Skeletal muscle tissue (tissue), 4 donors: ENCODE measurements around the gene TMEM174. TPM values are rescaled to one million over a fixed set of nuclear protein-coding genes. Genes with fewer than 3 reads are reported as not detected.

Experiments used
- H3K27ac ChIP-seq: one replicate; pipeline ENCODE4 v1.7.0; 2013; ENCODE audit warnings: mild to moderate bottlenecking, low read depth, low read length, inconsistent platforms
- H3K27me3 ChIP-seq, 3 donors: one replicate each; pipeline ENCODE4 v1.7.0; 2013; ENCODE audit warnings: low read length in 3 of 3; ENCODE audit not compliant: control insufficient read depth in 3 of 3, insufficient read depth in 3 of 3
- H3K36me3 ChIP-seq, 3 donors: one replicate each; pipeline ENCODE4 v1.7.0; 2013; ENCODE audit warnings: low read length in 3 of 3; ENCODE audit not compliant: control insufficient read depth in 3 of 3, insufficient read depth in 3 of 3
- H3K4me1 ChIP-seq, 3 donors: one replicate each; pipeline ENCODE4 v1.7.0; 2013; ENCODE audit warnings: low read length in 3 of 3, mild to moderate bottlenecking in 3 of 3; ENCODE audit not compliant: control insufficient read depth in 3 of 3, insufficient read depth in 3 of 3
- H3K4me3 ChIP-seq, 3 donors: one replicate each; pipeline ENCODE4 v1.7.0; 2013; ENCODE audit warnings: low read length in 3 of 3
- H3K9ac ChIP-seq, 3 donors: one replicate each; pipeline ENCODE4 v1.7.0; 2013; ENCODE audit warnings: low read length in 3 of 3, mild to moderate bottlenecking in 3 of 3, moderate library complexity in 2 of 3, low read depth in 1 of 3
- H3K9me3 ChIP-seq, 3 donors: one replicate each; pipeline ENCODE4 v1.7.0; 2013; ENCODE audit warnings: low read length in 3 of 3; ENCODE audit not compliant: control insufficient read depth in 3 of 3
- total RNA-seq: library from RNA; depleted of rRNA; stranded (reverse); fragments of >200 nt; gene quantifications from one replicate; pipeline ENCODE4 v1.2.3, GENCODE V29; 2014
- donor health status: Osteomylitis.

Gene TMEM174
- not detected for total RNA-seq

GRCh38 chr5:73172951-73173350 lies at the start of gene TMEM174:
Gene TMEM174, plus strand, starts transcription at chr5:73173193. Its CDS starts 51 bp downstream, at chr5:73173244.
- Histone ChIP-seq H3K27me3 (peaks cover 3 to 11% (median 3%) of the 10 kb centered on the region in 3 donors), H3K27ac (no peak within 1 kb of the TSS), H3K4me3 (no peak within 1 kb of the TSS), H3K36me3 (no peaks in the 10 kb centered on the region), H3K9ac (no peak within 1 kb of the TSS), H3K4me1 (no peaks in the 10 kb centered on the region), H3K9me3 (no peaks in the 10 kb centered on the region)

GRCh38 chr5:73125289-73125688 lies 47.7 kb upstream of the TMEM174 start:
- H3K27ac ChIP-seq = no peak overlapping the region
- peaks cover 2 to 5% (median 3%) of the 10 kb centered on the region in 3 donors for H3K4me1 ChIP-seq
- H3K9me3 ChIP-seq = no peaks in the 10 kb centered on the region
- peaks cover 0 to 11% (median 1%) of the 10 kb centered on the region in 3 donors for H3K27me3 ChIP-seq
- H3K9ac ChIP-seq = no peak overlapping the region
- no peaks in the 10 kb centered on the region for H3K36me3 ChIP-seq
- H3K4me3 ChIP-seq = no peak overlapping the region

DNA sequence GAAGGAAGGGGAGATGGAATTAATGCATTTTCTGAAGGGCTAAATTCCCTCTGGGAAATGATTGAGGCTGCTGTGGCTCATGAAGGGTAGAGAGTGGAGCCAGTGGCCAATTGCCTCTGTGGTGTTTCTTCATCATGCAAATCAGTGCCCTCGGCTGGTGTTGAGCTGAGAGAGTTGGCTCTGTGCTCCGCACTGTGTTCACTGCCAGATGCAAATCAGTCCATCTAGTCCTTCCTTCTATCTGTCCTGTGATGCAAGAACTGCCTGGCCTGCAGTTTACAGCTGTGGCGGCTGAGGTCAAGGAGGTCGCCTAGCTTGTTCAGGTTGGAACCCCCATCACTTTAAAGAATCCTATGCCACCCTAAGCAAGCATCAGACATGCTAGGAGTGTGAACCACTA lies 46.6 kb upstream of the TMEM174 start:
- H3K9ac ChIP-seq = no peak overlapping the region
- no peak overlapping the region for H3K4me3 ChIP-seq
- no peak overlapping the region for H3K27ac ChIP-seq
- H3K4me1 ChIP-seq = no peaks in the 10 kb centered on the region
- no peaks in the 10 kb centered on the region for H3K9me3 ChIP-seq
- H3K36me3 ChIP-seq = no peaks in the 10 kb centered on the region
- H3K27me3 ChIP-seq = peaks cover 0 to 11% (median 3%) of the 10 kb centered on the region in 3 donors

DNA sequence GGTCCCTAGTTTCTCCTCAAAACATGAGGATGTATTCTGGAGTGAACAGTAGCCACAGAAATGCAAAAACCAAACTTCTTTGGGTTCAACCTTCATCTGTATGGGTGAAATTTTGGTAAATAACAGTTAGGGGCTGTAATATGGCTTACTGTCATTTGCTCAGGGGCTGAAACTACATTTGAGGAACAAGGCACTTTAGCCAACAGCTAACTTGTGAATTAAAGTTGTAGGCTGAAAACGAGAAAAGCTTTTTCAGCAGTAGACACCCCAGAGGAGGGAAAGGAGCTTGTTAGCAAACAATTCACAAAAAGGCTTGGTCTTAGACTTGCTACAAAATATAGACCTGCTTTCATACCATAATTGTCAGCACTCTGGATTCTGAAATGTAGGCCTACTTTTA lies 46.0 kb upstream of the TMEM174 start:
- Histone ChIP-seq H3K4me1 (no peaks in the 10 kb centered on the region), H3K4me3 (no peak overlapping the region), H3K27ac (no peak overlapping the region), H3K36me3 (no peaks in the 10 kb centered on the region), H3K27me3 (peaks cover 0 to 11% (median 3%) of the 10 kb centered on the region in 3 donors), H3K9me3 (no peaks in the 10 kb centered on the region), H3K9ac (no peak overlapping the region)

DNA sequence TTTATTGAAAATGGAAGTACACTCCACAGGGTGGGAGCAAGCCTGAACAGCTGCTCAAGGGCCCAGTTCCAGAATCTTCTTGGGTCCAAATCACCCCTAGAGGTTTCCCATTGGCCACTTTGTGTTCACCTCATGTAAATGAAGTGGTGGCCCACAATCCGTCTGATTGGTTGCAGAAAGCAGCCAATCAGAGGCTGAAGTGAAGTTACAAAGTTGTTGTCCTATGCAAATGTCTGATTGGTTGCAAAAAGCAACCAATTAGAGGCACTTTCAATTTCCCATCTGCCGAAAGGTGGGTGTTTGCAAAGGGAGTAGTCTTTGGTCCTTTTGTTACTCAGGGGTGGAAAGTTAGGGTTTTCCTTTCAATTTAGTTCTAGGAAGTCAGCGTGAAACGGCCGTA lies 43.9 kb upstream of the TMEM174 start:
- H3K36me3 ChIP-seq = no peaks in the 10 kb centered on the region
- no peak overlapping the region for H3K9ac ChIP-seq
- no peaks in the 10 kb centered on the region for H3K9me3 ChIP-seq
- H3K4me3 ChIP-seq = no peak overlapping the region
- peaks cover 0 to 11% (median 3%) of the 10 kb centered on the region in 3 donors for H3K27me3 ChIP-seq
- no peaks in the 10 kb centered on the region for H3K4me1 ChIP-seq
- H3K27ac ChIP-seq = no peak overlapping the region

DNA sequence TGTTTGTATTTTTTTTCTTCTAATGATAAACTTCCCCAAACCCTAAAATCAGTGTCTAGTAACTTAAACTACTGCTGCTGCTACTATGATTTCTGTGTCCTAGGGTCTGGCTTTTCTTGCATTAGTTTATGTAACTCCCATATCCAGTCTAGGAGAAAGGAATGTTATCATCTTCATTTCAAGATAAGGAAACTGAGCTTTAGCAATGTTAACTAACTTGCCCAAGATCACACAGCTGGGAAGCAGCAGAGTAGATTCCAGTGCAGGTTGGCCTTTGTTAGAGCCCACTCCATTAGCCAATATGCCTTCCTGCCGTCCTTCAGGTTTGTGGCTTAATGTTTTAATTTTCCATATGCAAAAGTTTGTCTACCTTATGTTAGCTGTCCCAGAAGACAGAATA lies 42.2 kb upstream of the TMEM174 start:
- no peak overlapping the region for H3K4me3 ChIP-seq
- no peak overlapping the region for H3K9ac ChIP-seq
- no peaks in the 10 kb centered on the region for H3K36me3 ChIP-seq
- H3K9me3 ChIP-seq = no peaks in the 10 kb centered on the region
- H3K27me3 ChIP-seq = peaks cover 0 to 5% (median 3%) of the 10 kb centered on the region in 3 donors
- H3K4me1 ChIP-seq = no peaks in the 10 kb centered on the region
- H3K27ac ChIP-seq = no peak overlapping the region

DNA sequence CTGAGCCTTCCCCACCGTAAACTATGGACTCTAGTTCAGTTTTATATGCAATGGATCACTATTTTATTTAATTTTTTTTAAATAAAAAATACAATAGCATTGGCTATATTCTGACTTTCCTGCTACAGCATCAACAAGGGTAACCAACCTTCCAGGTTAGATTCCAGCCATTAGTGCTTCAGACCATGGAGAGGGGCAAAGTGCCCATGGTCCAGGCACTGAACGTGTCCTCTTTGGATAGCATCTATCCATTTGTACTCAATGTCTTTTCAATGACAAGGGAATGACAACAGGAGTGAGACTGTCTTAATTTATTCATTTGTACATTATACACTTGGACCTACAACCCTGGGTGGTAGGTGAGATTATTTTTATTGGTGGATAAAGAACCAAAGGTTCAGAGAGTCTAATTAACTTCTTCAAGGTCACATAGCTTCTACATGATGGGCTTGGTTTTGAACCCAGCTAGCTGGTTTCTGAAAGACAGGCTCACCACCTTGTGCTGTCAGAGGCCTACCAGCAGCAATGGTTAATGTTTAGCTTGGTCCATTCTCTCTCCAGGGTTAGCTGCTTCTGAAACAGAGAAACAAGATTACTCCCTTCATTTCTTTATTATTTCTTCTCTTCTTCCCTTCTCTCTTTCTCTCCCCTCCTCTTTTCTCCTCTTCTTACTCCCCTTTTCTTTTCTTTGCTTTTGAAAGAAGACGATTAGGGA lies 41.1 kb upstream of the TMEM174 start:
- no peaks in the 10 kb centered on the region for H3K9me3 ChIP-seq

DNA sequence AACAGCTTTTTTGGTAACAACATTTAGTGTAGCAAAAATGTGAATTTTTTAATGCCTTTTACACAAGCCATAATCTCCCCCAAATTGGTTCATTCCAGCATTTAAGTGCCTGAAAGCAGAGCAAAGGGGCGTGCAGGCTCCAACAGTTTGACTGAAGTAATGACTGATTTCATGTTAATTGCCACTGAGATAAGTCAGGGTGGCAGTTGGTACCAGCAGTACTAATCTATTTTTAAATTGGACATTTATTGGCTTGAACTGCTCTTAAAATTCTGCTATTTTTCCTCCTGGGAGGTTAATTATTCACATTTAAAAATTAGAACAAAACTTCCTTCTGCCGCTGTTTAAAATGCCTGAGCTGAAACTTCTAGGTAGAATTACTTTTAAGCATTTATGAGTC lies 40.2 kb upstream of the TMEM174 start:
- no peaks in the 10 kb centered on the region for H3K9me3 ChIP-seq
- no peak overlapping the region for H3K27ac ChIP-seq
- no peak overlapping the region for H3K4me3 ChIP-seq
- no peaks in the 10 kb centered on the region for H3K36me3 ChIP-seq
- no peak overlapping the region for H3K9ac ChIP-seq
- H3K4me1 ChIP-seq = no peaks in the 10 kb centered on the region
- H3K27me3 ChIP-seq = peaks cover 7 to 19% (median 8%) of the 10 kb centered on the region in 3 donors

More for the DNA sequence above, 41.1 kb upstream of the TMEM174 start:
- Histone ChIP-seq H3K36me3 (no peaks in the 10 kb centered on the region), H3K27me3 (peaks cover 6 to 12% (median 7%) of the 10 kb centered on the region in 3 donors), H3K9ac (no peak overlapping the region), H3K4me1 (no peaks in the 10 kb centered on the region), H3K4me3 (no peak overlapping the region), H3K27ac (no peak overlapping the region)

DNA sequence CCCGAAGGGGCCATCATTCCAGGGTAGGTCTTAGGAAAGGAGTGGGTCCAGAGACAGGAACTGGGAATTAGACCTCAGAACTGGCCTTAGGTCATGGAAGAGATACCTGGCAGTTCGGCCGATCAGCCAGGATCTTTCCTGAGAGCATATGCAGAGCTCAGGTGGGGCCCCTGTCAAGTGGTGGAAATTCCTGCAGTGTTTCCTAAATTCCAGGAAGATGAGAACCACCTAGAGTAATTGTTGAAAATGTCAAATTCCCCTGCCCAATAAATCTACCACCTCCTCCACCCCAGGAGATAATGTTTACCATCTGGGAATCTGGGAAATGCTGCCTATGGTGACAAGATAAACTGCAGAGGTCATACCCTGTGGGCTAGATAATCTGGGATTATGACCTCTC lies 38.0 kb upstream of the TMEM174 start:
- Histone ChIP-seq H3K4me3 (no peak overlapping the region), H3K9me3 (no peaks in the 10 kb centered on the region), H3K27ac (no peak overlapping the region), H3K27me3 (peaks cover 5 to 20% (median 7%) of the 10 kb centered on the region in 3 donors), H3K36me3 (no peaks in the 10 kb centered on the region), H3K4me1 (no peaks in the 10 kb centered on the region), H3K9ac (no peak overlapping the region)

- Histone ChIP-seq H3K27me3 (peaks cover 5 to 17% (median 7%) of the 10 kb centered on the region in 3 donors), H3K4me3 (no peak overlapping the region), H3K4me1 (no peaks in the 10 kb centered on the region), H3K9me3 (no peaks in the 10 kb centered on the region), H3K36me3 (no peaks in the 10 kb centered on the region), H3K27ac (no peak overlapping the region), H3K9ac (no peak overlapping the region)
These were observed 37.5 kb upstream of the TMEM174 start for GRCh38 chr5:73135429-73136054.
